Uterus (tissue), 2 donors: ENCODE data around the gene HTRA1.

Source experiments
- CTCF ChIP-seq, 4 experiments: fragments of 200-600 bp in 2 of 4; fragments of 450-650 bp in 2 of 4; sonication (generic) in 2 of 4; IDR thresholded peaks; one replicate each; pipeline ENCODE4 v1.5.1; 2016 to 2019; ENCODE audit warnings: antibody characterized with exemption in 4 of 4, mild to moderate bottlenecking in 2 of 4, moderate library complexity in 1 of 4
- POLR2A ChIP-seq, 2 donors: fragments of 450-650 bp; IDR thresholded peaks; one replicate each; pipeline ENCODE4 v1.6.1; 2016; ENCODE audit warnings: antibody characterized with exemption in 2 of 2, mild to moderate bottlenecking in 1 of 2, moderate library complexity in 1 of 2

GRCh38 chr10:122550427-122550826, 89.1 kb downstream of the HTRA1 start:
- TF ChIP-seq CTCF (IDR thresholded peaks at IDR 0.05) (no peak), POLR2A (IDR thresholded peaks at IDR 0.05) (no peak)
